Liver (tissue), 9 donors: ENCODE measurements around the gene CBLC. TPM values are rescaled to one million over a fixed set of nuclear protein-coding genes. Genes with fewer than 3 reads are reported as not detected.

Source experiments
- DNase-seq: peaks from one replicate; pipeline ENCODE4 v3.0.0-alpha.2; 2017; ENCODE audit warnings: low spot score
- H3K27ac ChIP-seq, 2 donors: one replicate each; pipeline ENCODE4 v1.7.0; 2013; ENCODE audit warnings: inconsistent platforms in 2 of 2, low read length in 2 of 2, control low read depth in 1 of 2, low read depth in 1 of 2, mild to moderate bottlenecking in 1 of 2
- H3K27me3 ChIP-seq, 4 donors: one replicate each; pipeline versions ENCODE4 v1.6.1 to v1.7.0; 2013; ENCODE audit warnings: low read length in 3 of 4, inconsistent platforms in 1 of 4, mild to moderate bottlenecking in 1 of 4, moderate library complexity in 1 of 4; ENCODE audit not compliant: control insufficient read depth in 4 of 4, insufficient read depth in 4 of 4
- H3K36me3 ChIP-seq, 4 donors: one replicate each; pipeline versions ENCODE4 v1.6.1 to v1.7.0; 2013; ENCODE audit warnings: low read length in 3 of 4, mild to moderate bottlenecking in 3 of 4, low read depth in 1 of 4, moderate library complexity in 1 of 4; ENCODE audit not compliant: control insufficient read depth in 4 of 4, insufficient read depth in 3 of 4
- H3K4me1 ChIP-seq, 4 donors: one replicate each; pipeline versions ENCODE4 v1.6.1 to v1.7.0; 2013; ENCODE audit warnings: low read length in 3 of 4, mild to moderate bottlenecking in 3 of 4, moderate library complexity in 1 of 4; ENCODE audit not compliant: control insufficient read depth in 4 of 4, insufficient read depth in 4 of 4
- H3K4me3 ChIP-seq, 3 donors: one replicate each; pipeline versions ENCODE4 v1.6.1 to v1.7.0; 2013; ENCODE audit warnings: low read length in 3 of 3, control low read depth in 1 of 3, low read depth in 1 of 3, mild to moderate bottlenecking in 1 of 3
- H3K9ac ChIP-seq, 2 donors: one replicate each; pipeline ENCODE4 v1.7.0; 2013; ENCODE audit warnings: low read length in 2 of 2, mild to moderate bottlenecking in 2 of 2, moderate library complexity in 2 of 2, control low read depth in 1 of 2, low read depth in 1 of 2
- H3K9me3 ChIP-seq, 4 donors: one replicate each; pipeline versions ENCODE4 v1.6.1 to v1.7.0; 2013; ENCODE audit warnings: low read length in 3 of 4; ENCODE audit not compliant: control insufficient read depth in 4 of 4
- ATF3 ChIP-seq: IDR thresholded peaks from 2 replicates; pipeline ENCODE4 v1.6.1; 2016; ENCODE audit warnings: antibody characterized with exemption
- EGR1 ChIP-seq, 2 donors: IDR thresholded peaks; 2 replicates each; pipeline ENCODE4 v1.6.1; 2016 to 2018; ENCODE audit warnings: antibody characterized with exemption in 2 of 2, low read depth in 2 of 2
- FOXA1 ChIP-seq: IDR thresholded peaks from 2 replicates; pipeline ENCODE4 v1.6.1; 2016; ENCODE audit warnings: antibody characterized with exemption
- FOXA2 ChIP-seq: IDR thresholded peaks from 2 replicates; pipeline ENCODE4 v1.6.1; 2016; ENCODE audit warnings: antibody characterized with exemption
- GABPA ChIP-seq, 2 donors: IDR thresholded peaks in 1 of 2; conservative IDR thresholded peaks in 1 of 2; 2 replicates each; pipeline ENCODE4 v1.6.1; 2016; ENCODE audit warnings: antibody characterized with exemption in 2 of 2, mild to moderate bottlenecking in 1 of 2, moderate library complexity in 1 of 2
- HNF4A ChIP-seq, 2 donors: conservative IDR thresholded peaks; 2 replicates each; pipeline ENCODE4 v1.6.1; 2016; ENCODE audit warnings: antibody characterized with exemption in 2 of 2, mild to moderate bottlenecking in 2 of 2
- HNF4G ChIP-seq: IDR thresholded peaks from 2 replicates; pipeline ENCODE4 v1.6.1; 2016; ENCODE audit warnings: antibody characterized with exemption
- JUND ChIP-seq, 2 donors: IDR thresholded peaks; 2 replicates each; pipeline ENCODE4 v1.6.1; 2016; ENCODE audit warnings: antibody characterized with exemption in 2 of 2
- NR2F2 ChIP-seq: IDR thresholded peaks from 2 replicates; pipeline ENCODE4 v1.6.1; 2016; ENCODE audit warnings: antibody characterized with exemption
- RAD21 ChIP-seq, 2 donors: IDR thresholded peaks; 2 replicates each; pipeline ENCODE4 v1.6.1; 2016; ENCODE audit warnings: antibody characterized with exemption in 2 of 2, mild to moderate bottlenecking in 2 of 2
- REST ChIP-seq: IDR thresholded peaks from 2 replicates; pipeline ENCODE4 v1.6.1; 2016; ENCODE audit warnings: antibody characterized with exemption, mild to moderate bottlenecking
- RXRA ChIP-seq, 2 donors: IDR thresholded peaks; 2 replicates each; pipeline ENCODE4 v1.6.1; 2017 to 2018; ENCODE audit warnings: antibody characterized with exemption in 2 of 2, mild to moderate bottlenecking in 1 of 2
- SP1 ChIP-seq: IDR thresholded peaks from 2 replicates; pipeline ENCODE4 v1.6.1; 2018; ENCODE audit warnings: antibody characterized with exemption, mild to moderate bottlenecking
- TAF1 ChIP-seq: conservative IDR thresholded peaks from 2 replicates; pipeline ENCODE4 v1.6.1; 2016; ENCODE audit warnings: antibody characterized with exemption, mild to moderate bottlenecking
- YY1 ChIP-seq: IDR thresholded peaks from 2 replicates; pipeline ENCODE4 v1.6.1; 2016; ENCODE audit warnings: antibody characterized with exemption, mild to moderate bottlenecking
- ZBTB33 ChIP-seq: IDR thresholded peaks from 2 replicates; pipeline ENCODE4 v1.6.1; 2016; ENCODE audit warnings: antibody characterized with exemption
- WGBS: extraction: QIAGEN DNeasy Blood & Tissue Kit; methylation state at CpG from one replicate; pipeline ENCODE4 v1.1.7; 2013; 5-methylcytosine and 5-hydroxymethylcytosine counted together
- polyA plus RNA-seq, 2 donors: library from polyadenylated mRNA; stranded (reverse) in 1 of 2; unstranded in 1 of 2; fragments of 200-250 nt in 1 of 2; fragments of >200 nt in 1 of 2; fragmentation: Nextera tagmentation in 1 of 2; extraction: Ambion mirVana in 1 of 2; gene quantifications; one replicate each; pipeline versions ENCODE4 v1.2.1 to v1.2.3, GENCODE V29; 2013 to 2015
- total RNA-seq, 2 donors: library from RNA; depleted of rRNA; stranded (reverse); fragments of >200 nt; gene quantifications; one replicate each; pipeline ENCODE4 v1.2.3, GENCODE V29; 2014
- TF ChIP-seq, protein P1 (sequence below): fragments of 150-350 bp; IDR thresholded peaks from 2 replicates; pipeline ENCODE4 v1.5.1; 2017; ENCODE audit warnings: improper control_type of control experiment, low read depth, low read length; ENCODE audit not compliant: missing input control
- TF ChIP-seq, protein P2 (sequence below): IDR thresholded peaks from 2 replicates; pipeline ENCODE4 v1.6.1; 2016; ENCODE audit warnings: antibody characterized with exemption
- donor health status: healthy.
- donor health status: healthy.
- donor health status: healthy.
- donor health status: healthy.
- donor health status: healthy.

Gene CBLC
- total and polyA plus RNA-seq, 4 donors = 2.1 to 14.0 (median 8.8) TPM

GRCh38 chr19:44783545-44783944 lies 5.9 kb downstream of the CBLC start:
- Histone ChIP-seq H3K9ac (no peak overlapping the region), H3K4me1 (peaks cover 0 to 7% (median 4%) of the 10 kb centered on the region in 4 donors), H3K9me3 (no peaks in the 10 kb centered on the region), H3K27me3 (no peaks in the 10 kb centered on the region), H3K27ac (no peak overlapping the region), H3K36me3 (peaks cover 0 to 11% (median 4%) of the 10 kb centered on the region in 4 donors), H3K4me3 (no peak overlapping the region)
- no peak for DNase-seq
- TF ChIP-seq TAF1 (no peak), ATF3 (no peak), FOXA1 (no peak), RXRA (IDR thresholded peaks at IDR 0.05) (no peak), HNF4A (conservative IDR thresholded peaks at IDR 0.05) (no peak), ZBTB33 (no peak), JUND (IDR thresholded peaks at IDR 0.05) (no peak), SP1 (no peak), REST (no peak), FOXA2 (no peak), NR2F2 (no peak), GABPA (IDR thresholded peaks at IDR 0.05 in 1 of 2, conservative IDR thresholded peaks at IDR 0.05 in 1 of 2) (no peak), EGR1 (IDR thresholded peaks at IDR 0.05; ENCODE audit: low read depth in 2 of 2) (no peak), YY1 (no peak), RAD21 (IDR thresholded peaks at IDR 0.05) (no peak), HNF4G (no peak)
- TF ChIP-seq, protein P1, sequence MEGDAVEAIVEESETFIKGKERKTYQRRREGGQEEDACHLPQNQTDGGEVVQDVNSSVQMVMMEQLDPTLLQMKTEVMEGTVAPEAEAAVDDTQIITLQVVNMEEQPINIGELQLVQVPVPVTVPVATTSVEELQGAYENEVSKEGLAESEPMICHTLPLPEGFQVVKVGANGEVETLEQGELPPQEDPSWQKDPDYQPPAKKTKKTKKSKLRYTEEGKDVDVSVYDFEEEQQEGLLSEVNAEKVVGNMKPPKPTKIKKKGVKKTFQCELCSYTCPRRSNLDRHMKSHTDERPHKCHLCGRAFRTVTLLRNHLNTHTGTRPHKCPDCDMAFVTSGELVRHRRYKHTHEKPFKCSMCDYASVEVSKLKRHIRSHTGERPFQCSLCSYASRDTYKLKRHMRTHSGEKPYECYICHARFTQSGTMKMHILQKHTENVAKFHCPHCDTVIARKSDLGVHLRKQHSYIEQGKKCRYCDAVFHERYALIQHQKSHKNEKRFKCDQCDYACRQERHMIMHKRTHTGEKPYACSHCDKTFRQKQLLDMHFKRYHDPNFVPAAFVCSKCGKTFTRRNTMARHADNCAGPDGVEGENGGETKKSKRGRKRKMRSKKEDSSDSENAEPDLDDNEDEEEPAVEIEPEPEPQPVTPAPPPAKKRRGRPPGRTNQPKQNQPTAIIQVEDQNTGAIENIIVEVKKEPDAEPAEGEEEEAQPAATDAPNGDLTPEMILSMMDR = no peak
- TF ChIP-seq, protein P2, sequence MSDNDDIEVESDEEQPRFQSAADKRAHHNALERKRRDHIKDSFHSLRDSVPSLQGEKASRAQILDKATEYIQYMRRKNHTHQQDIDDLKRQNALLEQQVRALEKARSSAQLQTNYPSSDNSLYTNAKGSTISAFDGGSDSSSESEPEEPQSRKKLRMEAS = no peak
- WGBS = 96% methylated on average over 4 of the region's 4 CpGs
